ENCODE measurements around the gene KREMEN1. TPM values are rescaled to one million over a fixed set of nuclear protein-coding genes. Genes with fewer than 3 reads are reported as not detected.

Gene KREMEN1
- total and polyA plus RNA-seq, 9 of the 15 experiments (the other 6 are each of a cell fraction or from before 2014, with no cell fraction given): 0.69 to 11.5 (median 4.3) TPM

DNA sequence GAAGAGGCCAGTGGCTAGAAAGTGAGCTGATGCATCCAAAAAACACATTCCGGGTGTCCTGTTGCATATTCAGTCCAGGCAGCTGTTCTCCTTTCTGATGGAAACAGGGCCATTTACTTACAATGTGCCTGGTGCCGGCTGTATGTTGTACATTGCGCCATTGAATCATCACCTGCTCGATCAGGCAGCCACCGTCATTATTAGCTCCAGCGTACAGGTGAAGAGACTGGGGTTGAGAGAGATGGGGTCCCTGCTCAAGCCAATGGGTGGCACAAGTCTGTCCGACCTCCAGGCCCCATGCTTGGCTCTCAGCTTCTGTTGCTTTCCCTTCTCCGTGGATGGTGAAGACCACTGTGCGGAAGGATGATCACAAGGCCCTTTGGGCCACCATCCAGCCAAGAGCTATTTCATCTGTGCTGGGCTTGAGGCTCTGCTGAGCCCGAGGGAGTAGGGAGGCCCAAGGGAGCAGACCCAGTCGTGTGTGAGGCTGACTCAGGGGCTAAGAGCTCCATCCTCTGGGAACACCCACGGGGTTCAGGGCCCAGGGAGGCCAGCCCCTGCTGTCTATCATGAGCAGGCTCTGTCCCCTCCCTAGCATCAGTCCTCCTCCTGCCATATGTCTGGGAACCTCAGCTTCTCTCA lies 112.1 kb downstream of the KREMEN1 start:
- Histone ChIP-seq H3K4me2 (ENCODE audit: insufficient read depth, low read length) (no peak overlapping the region), H3K27ac (ENCODE audit: extremely low read depth, low read depth, low read length) (no peak overlapping the region), H3K4me3 (no peak overlapping the region), H3K9me1 (ENCODE audit: control insufficient read depth, insufficient read depth, low read length) (no peaks in the 10 kb centered on the region), H3K9ac (ENCODE audit: insufficient read depth in 1 of 2, low read depth in 2 of 2, low read length in 2 of 2) (0 out of 4 replicates have a peak overlapping the region, but pooled peaks of 1 of the 2 experiments have one; percentile 40), H3K36me3 (ENCODE audit: control insufficient read depth, insufficient read depth, low read length) (no peaks in the 10 kb centered on the region), H3K9me3 (replicated peaks; ENCODE audit: control insufficient read depth, insufficient read depth, low read depth, low read length) (no peaks in the 10 kb centered on the region), H3K27me3 (ENCODE audit: control insufficient read depth in 2 of 2, insufficient read depth in 2 of 2, low read length in 2 of 2) (no peaks in the 10 kb centered on the region), H2AFZ (ENCODE audit: low read depth, low read length) (no peak overlapping the region), H3K79me2 (ENCODE audit: control insufficient read depth, insufficient read depth, low read length) (no peaks in the 10 kb centered on the region), H4K20me1 (replicated peaks; ENCODE audit: control insufficient read depth, insufficient read depth, low read length) (no peaks in the 10 kb centered on the region), H3K4me1 (replicated peaks in 1 of 2; ENCODE audit: control insufficient read depth in 2 of 2, insufficient read depth in 2 of 2, low read length in 2 of 2) (peaks cover 0 to 6% of the 10 kb centered on the region in 2 experiments; a peak in 2 of 5 replicates)
- intact Hi-C loops (cut with micrococcal nuclease): no loop called here
- TF ChIP-seq ETS2 (tag; IDR thresholded peaks at IDR 0.05; ENCODE audit: borderline replicate concordance, poor library complexity, severe bottlenecking) (no peak), ZNF830 (CRISPR knock-in tag; IDR thresholded peaks at IDR 0.05) (no peak), GTF2F1 (IDR thresholded peaks at IDR 0.05; ENCODE audit: low read depth, low read length) (no peak), MCM5 (IDR thresholded peaks at IDR 0.05; ENCODE audit: low read depth) (no peak), ZC3H11A (IDR thresholded peaks at IDR 0.05; ENCODE audit: low read depth, low read length) (no peak), ETV6 (IDR thresholded peaks at IDR 0.05; ENCODE audit: borderline replicate concordance in 1 of 2, low read depth in 2 of 2, low read length in 1 of 2) (no peak), ETV6 (CRISPR knock-in tag; IDR thresholded peaks at IDR 0.05; ENCODE audit: borderline replicate concordance) (no peak), POLR3G (IDR thresholded peaks at IDR 0.05; ENCODE audit: extremely low read depth, insufficient read length, insufficient replicate concordance) (no peak)
- TF ChIP-seq, protein P1, sequence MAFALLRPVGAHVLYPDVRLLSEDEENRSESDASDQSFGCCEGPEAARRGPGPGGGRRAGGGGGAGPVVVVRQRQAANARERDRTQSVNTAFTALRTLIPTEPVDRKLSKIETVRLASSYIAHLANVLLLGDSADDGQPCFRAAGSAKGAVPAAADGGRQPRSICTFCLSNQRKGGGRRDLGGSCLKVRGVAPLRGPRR (CRISPR knock-in tag; IDR thresholded peaks at IDR 0.05): no peak
- TF ChIP-seq, protein P2, sequence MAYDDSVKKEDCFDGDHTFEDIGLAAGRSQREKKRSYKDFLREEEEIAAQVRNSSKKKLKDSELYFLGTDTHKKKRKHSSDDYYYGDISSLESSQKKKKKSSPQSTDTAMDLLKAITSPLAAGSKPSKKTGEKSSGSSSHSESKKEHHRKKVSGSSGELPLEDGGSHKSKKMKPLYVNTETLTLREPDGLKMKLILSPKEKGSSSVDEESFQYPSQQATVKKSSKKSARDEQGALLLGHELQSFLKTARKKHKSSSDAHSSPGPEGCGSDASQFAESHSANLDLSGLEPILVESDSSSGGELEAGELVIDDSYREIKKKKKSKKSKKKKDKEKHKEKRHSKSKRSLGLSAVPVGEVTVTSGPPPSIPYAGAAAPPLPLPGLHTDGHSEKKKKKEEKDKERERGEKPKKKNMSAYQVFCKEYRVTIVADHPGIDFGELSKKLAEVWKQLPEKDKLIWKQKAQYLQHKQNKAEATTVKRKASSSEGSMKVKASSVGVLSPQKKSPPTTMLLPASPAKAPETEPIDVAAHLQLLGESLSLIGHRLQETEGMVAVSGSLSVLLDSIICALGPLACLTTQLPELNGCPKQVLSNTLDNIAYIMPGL (CRISPR knock-in tag; IDR thresholded peaks at IDR 0.05): no peak
- FAIRE-seq (no peak), DNase-seq (ENCODE audit: extremely low read depth in 1 of 4, low spot score in 3 of 4) (no peak), ATAC-seq (no peak)
- 57% methylated on average over 12 of the region's 12 CpGs for WGBS (ENCODE audit: insufficient coverage, low coverage, missing lambda C conversion rate)
- ChIA-PET POLR2A (interaction anchor here (1.0 to 1.4 kb wide), 3 partner anchors 11 to 71 kb away, joined by 3 to 6 read pairs (median 5); no protein-coding TSS in a partner anchor), CTCF (ENCODE audit: low intra/inter-chr PET ratio) (no interaction called here)
- in situ Hi-C loops (cut with MboI): no loop called here
- no TSS peak for BruUV-seq (replicated peaks)
